GM13977 (cell line): ENCODE data around the gene FBXO36.

Experiments used
- DNase-seq: peaks from one replicate; pipeline ENCODE4 v3.0.0; 2012; ENCODE audit warnings: low spot score
- CTCF ChIP-seq: IDR thresholded peaks from 2 replicates; pipeline ENCODE4 v1.5.1; 2012; ENCODE audit warnings: mild to moderate bottlenecking, control low read depth; ENCODE audit not compliant: insufficient read depth; ENCODE audit errors: extremely low read depth, missing control alignments
- in situ Hi-C: fragments of 300-500 bp; cut with MboI; formaldehyde crosslinking; loops from one replicate; pipeline ENCODE4 v1.12.0; 2022; ENCODE audit warnings: low sequenced_read_pairs, low pct_unique_long_range_greater_than_20kb, mixed read lengths, inconsistent platforms; ENCODE audit not compliant: unreplicated experiment

Gene FBXO36

GRCh38 chr2:229882583-229882982 lies 39.7 kb upstream of the FBXO36 start:
- in situ Hi-C loops = no loop called here
- no peak for DNase-seq
- TF ChIP-seq CTCF = no peak

DNA sequence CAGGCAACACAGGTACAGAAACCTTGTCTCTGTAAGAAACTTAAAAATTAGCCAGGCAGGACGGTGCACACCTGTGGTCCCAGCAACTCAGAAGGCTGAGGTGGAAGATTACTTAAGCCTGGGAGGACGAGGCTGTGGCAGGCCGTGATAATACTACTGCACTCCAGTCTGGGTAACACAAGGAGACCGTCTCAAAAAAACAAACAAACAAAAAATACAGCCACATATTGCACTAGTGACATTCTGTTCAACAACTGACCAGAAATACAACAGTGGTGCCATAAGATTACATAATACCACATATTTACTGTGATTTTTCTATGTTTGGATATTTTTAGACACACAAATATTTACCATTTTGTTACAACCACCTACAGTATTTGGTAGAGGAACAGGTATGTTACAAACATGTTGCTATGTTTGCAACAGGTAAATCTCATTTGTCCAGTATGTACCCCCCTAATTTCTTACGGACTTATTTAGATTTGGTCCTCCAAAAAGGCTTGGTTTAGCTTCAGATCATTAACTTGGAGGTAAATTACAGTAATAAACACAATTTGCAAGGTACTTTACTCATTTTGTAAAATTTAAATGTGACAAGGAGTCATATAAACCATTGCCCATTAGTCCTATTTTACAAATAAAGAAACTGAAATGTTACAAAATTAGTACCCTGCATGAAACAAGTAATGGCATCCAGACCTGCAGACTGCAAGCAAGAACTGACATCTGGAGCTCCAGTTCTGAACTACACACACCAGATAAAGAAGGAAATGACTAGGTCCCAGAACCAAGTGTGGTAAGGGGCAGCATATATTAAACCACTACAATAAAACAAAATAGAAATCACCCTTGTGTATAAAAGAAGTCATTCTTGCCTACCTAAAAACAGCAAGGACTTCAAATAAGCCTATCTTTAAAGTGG lies 37.3 kb upstream of the FBXO36 start:
- peak; percentile 30 for TF ChIP-seq CTCF
- in situ Hi-C loops = no loop called here
- DNase-seq = peak; percentile 21

GRCh38 chr2:229887441-229887840 lies 34.9 kb upstream of the FBXO36 start:
- no peak for DNase-seq
- in situ Hi-C loops = no loop called here
- no peak for TF ChIP-seq CTCF

GRCh38 chr2:229888031-229888430 lies 34.3 kb upstream of the FBXO36 start:
- no peak for TF ChIP-seq CTCF
- no peak for DNase-seq
- in situ Hi-C loops = no loop called here

- DNase-seq = no peak
- in situ Hi-C loops = no loop called here
- TF ChIP-seq CTCF = no peak
Observed at GRCh38 chr2:229889023-229889422, 33.3 kb upstream of the FBXO36 start.

DNA sequence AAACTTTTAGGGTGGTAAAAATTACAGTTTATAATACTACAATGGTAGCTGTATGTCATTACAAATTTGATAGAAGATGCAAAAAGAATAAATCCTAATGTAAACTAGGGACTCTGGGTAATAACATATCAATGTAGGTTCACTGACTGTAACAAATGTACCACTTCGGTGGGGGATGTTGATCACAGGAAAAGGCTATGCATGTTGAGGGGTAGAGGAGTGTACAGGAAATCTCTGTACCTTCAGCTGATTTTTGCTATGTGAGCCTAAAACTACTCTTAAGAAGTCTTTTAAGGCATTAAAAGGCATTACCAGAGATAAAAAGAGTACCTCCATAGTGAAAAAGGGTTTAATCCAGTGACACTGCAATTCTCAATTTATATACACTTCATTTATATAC lies 25.4 kb upstream of the FBXO36 start:
- no peak for DNase-seq
- no peak for TF ChIP-seq CTCF
- in situ Hi-C loops = no loop called here
